GM23338 (cell line): ENCODE data around the gene SUMF1. TPM values are rescaled to one million over a fixed set of nuclear protein-coding genes. Genes with fewer than 3 reads are reported as not detected.

Source experiments
- ATAC-seq: fragments of 200-7000 bp; cut with Tn5 transposase; 3 replicates; pipeline ENCODE4 v1.9.1; 2020
- DNase-seq: peaks from one replicate; pipeline ENCODE4 v3.0.0-alpha.2; 2015; ENCODE audit warnings: low spot score
- H2AFZ ChIP-seq: fragments of 200-600 bp; sonication (generic); 2 replicates; pipeline ENCODE4 v1.8.0; 2016; ENCODE audit warnings: antibody characterized with exemption, mild to moderate bottlenecking, moderate library complexity
- H3F3A ChIP-seq: fragments of 200-600 bp; sonication (generic); replicated peaks from 2 replicates; pipeline ENCODE4 v1.8.0; 2017; ENCODE audit warnings: antibody characterized with exemption, mixed run types, low read depth
- H3K27ac ChIP-seq: fragments of 200-600 bp; sonication (generic); 2 replicates; pipeline ENCODE4 v1.6.1; 2016; ENCODE audit warnings: low read depth
- H3K27me3 ChIP-seq: fragments of 200-600 bp; sonication (generic); 2 replicates; pipeline ENCODE4 v1.8.0; 2016; ENCODE audit warnings: mild to moderate bottlenecking, mixed run types, moderate library complexity; ENCODE audit not compliant: insufficient read depth
- H3K36me3 ChIP-seq: fragments of 200-600 bp; sonication (generic); 2 replicates; pipeline ENCODE4 v1.8.0; 2016; ENCODE audit warnings: mild to moderate bottlenecking; ENCODE audit not compliant: insufficient read depth
- H3K4me1 ChIP-seq: fragments of 200-600 bp; sonication (generic); 2 replicates; pipeline ENCODE4 v1.8.0; 2016; ENCODE audit warnings: mild to moderate bottlenecking, moderate library complexity; ENCODE audit not compliant: insufficient read depth
- H3K4me2 ChIP-seq: fragments of 200-600 bp; sonication (generic); 2 replicates; pipeline ENCODE4 v1.7.1; 2017; ENCODE audit warnings: mixed run types
- H3K4me3 ChIP-seq: fragments of 200-600 bp; sonication (generic); 2 replicates; pipeline ENCODE4 v1.6.1; 2016; ENCODE audit warnings: mixed run types
- H3K79me2 ChIP-seq: fragments of 200-600 bp; sonication (generic); replicated peaks from 2 replicates; pipeline ENCODE4 v1.8.0; 2017; ENCODE audit warnings: mild to moderate bottlenecking; ENCODE audit not compliant: insufficient read depth
- H3K9me2 ChIP-seq: fragments of 200-600 bp; sonication (generic); 2 replicates; pipeline ENCODE4 v1.8.0; 2017; ENCODE audit not compliant: insufficient read depth
- H4K20me1 ChIP-seq: fragments of 200-600 bp; sonication (generic); replicated peaks from 2 replicates; pipeline ENCODE4 v1.8.0; 2017; ENCODE audit warnings: mild to moderate bottlenecking; ENCODE audit not compliant: insufficient read depth
- H3K27ac Mint-ChIP-seq: 2 replicates; pipeline ENCODE4 v1.8.0; 2020; ENCODE audit warnings: inconsistent platforms, mild to moderate bottlenecking, moderate library complexity, mixed read lengths
- H3K27me3 Mint-ChIP-seq: 3 replicates; pipeline ENCODE4 v1.8.0; 2022; ENCODE audit warnings: low read depth, mild to moderate bottlenecking, moderate library complexity, mixed read lengths, inconsistent platforms; ENCODE audit not compliant: insufficient read depth, poor library complexity
- H3K36me3 Mint-ChIP-seq: 3 replicates; pipeline ENCODE4 v1.8.0; 2021; ENCODE audit warnings: low read depth, mild to moderate bottlenecking, inconsistent platforms, moderate library complexity, mixed read lengths
- H3K4me1 Mint-ChIP-seq: 3 replicates; pipeline ENCODE4 v1.8.0; 2020; ENCODE audit warnings: mild to moderate bottlenecking, inconsistent platforms, mixed read lengths
- H3K4me3 Mint-ChIP-seq: 3 replicates; pipeline ENCODE4 v1.8.0; 2021; ENCODE audit warnings: moderate library complexity, mild to moderate bottlenecking, inconsistent platforms, mixed read lengths
- H3K9me3 Mint-ChIP-seq: 3 replicates; pipeline ENCODE4 v1.8.0; 2020; ENCODE audit warnings: moderate library complexity, mild to moderate bottlenecking, inconsistent platforms, mixed read lengths
- CTCF ChIP-seq, 2 experiments: fragments of 200-600 bp in 1 of 2; sonication (generic) in 1 of 2; conservative IDR thresholded peaks; 2 replicates each; pipeline versions ENCODE4 v1.5.1 to v1.6.1; 2016 to 2017; ENCODE audit warnings: antibody characterized with exemption in 2 of 2, low read depth in 2 of 2, mild to moderate bottlenecking in 2 of 2, moderate library complexity in 1 of 2
- ETS1 ChIP-seq: IDR thresholded peaks from 2 replicates; pipeline ENCODE4 v1.6.1; 2016; ENCODE audit warnings: antibody characterized with exemption
- EZH2 ChIP-seq: fragments of 200-600 bp; sonication (generic); IDR thresholded peaks from one replicate; pipeline ENCODE4 v1.8.0; 2017; ENCODE audit warnings: antibody characterized with exemption, mild to moderate bottlenecking, low read depth; ENCODE audit not compliant: unreplicated experiment
- EZH2phosphoT487 ChIP-seq: fragments of 200-600 bp; sonication (generic); IDR thresholded peaks from one replicate; pipeline ENCODE4 v1.8.1; 2018; ENCODE audit warnings: antibody characterized with exemption; ENCODE audit not compliant: unreplicated experiment
- JUNB ChIP-seq: IDR thresholded peaks from one replicate; pipeline ENCODE4 v1.6.1; 2016; ENCODE audit warnings: antibody characterized with exemption; ENCODE audit not compliant: unreplicated experiment
- POLR2AphosphoS5 ChIP-seq: IDR thresholded peaks from 2 replicates; pipeline ENCODE4 v1.6.1; 2016; ENCODE audit warnings: antibody characterized with exemption, low read depth
- REST ChIP-seq: IDR thresholded peaks from one replicate; pipeline ENCODE4 v1.6.1; 2018; ENCODE audit warnings: antibody characterized with exemption; ENCODE audit not compliant: unreplicated experiment
- STAT1 ChIP-seq: IDR thresholded peaks from one replicate; pipeline ENCODE4 v1.6.1; 2016; ENCODE audit warnings: antibody characterized with exemption; ENCODE audit not compliant: unreplicated experiment
- ZNF462 ChIP-seq: fragments of 250-450 bp; sonication (Bioruptor Pico); IDR thresholded peaks from 2 replicates; pipeline ENCODE4 v1.5.0; 2020; ENCODE audit warnings: mild to moderate bottlenecking, moderate library complexity
- polyA plus RNA-seq: library from polyadenylated mRNA; unstranded; fragments of >200 nt; fragmentation: Nextera tagmentation; extraction: Ambion mirVana; gene quantifications from 2 replicates; pipeline ENCODE4 v1.2.1, GENCODE V29; 2016
- total RNA-seq: library from RNA; depleted of rRNA; stranded (reverse); fragments of >200 nt; shearing (Covaris generic); gene quantifications from 2 replicates; pipeline ENCODE4 v1.2.3, GENCODE V29; 2014

SUMF1 gene
- total and polyA plus RNA-seq, 2 experiments from 2014 or later, result 6.9 to 20.3 TPM

GRCh38 chr3:4409971-4410573, 57.0 kb downstream of the SUMF1 start (continued):
- TF ChIP-seq ETS1 (no peak), CTCF (conservative IDR thresholded peaks at IDR 0.05; ENCODE audit: low read depth in 2 of 2) (no peak), STAT1 (no peak), EZH2 (no peak), POLR2AphosphoS5 (no peak), JUNB (no peak)

GRCh38 chr3:4409415-4409814, 57.7 kb downstream of the SUMF1 start:
- Histone ChIP-seq H3F3A (no peaks in the 10 kb centered on the region), H4K20me1 (no peaks in the 10 kb centered on the region), H3K4me1 (no peaks in the 10 kb centered on the region; the same call in 1 of the 2 replicates), H3K27ac (no peak overlapping the region), H3K4me2 (no peak overlapping the region), H3K4me3 (no peak overlapping the region), H3K36me3 (no peaks in the 10 kb centered on the region), H3K9me2 (no peaks in the 10 kb centered on the region), H3K27me3 (no peaks in the 10 kb centered on the region), H2AFZ (no peak overlapping the region), H3K79me2 (no peaks in the 10 kb centered on the region)
- Mint-ChIP-seq H3K27ac (no peak overlapping the region), H3K4me3 (no peak overlapping the region), H3K36me3 (no peaks in the 10 kb centered on the region), H3K27me3 (no peaks in the 10 kb centered on the region), H3K9me3 (no peaks in the 10 kb centered on the region), H3K4me1 (no peaks in the 10 kb centered on the region)
- no peak for ATAC-seq
- DNase-seq, result no peak
- TF ChIP-seq EZH2phosphoT487 (no peak), CTCF (conservative IDR thresholded peaks at IDR 0.05; ENCODE audit: low read depth in 2 of 2) (no peak), JUNB (no peak), POLR2AphosphoS5 (no peak), REST (no peak), ZNF462 (no peak), EZH2 (no peak)
